ENCODE measurements around the gene KCNQ1. TPM values are rescaled to one million over a fixed set of nuclear protein-coding genes. Genes with fewer than 3 reads are reported as not detected.

Gene KCNQ1
- total and polyA plus RNA-seq, 2 experiments from 2014 or later: 0.45 to 0.87 TPM

GRCh38 chr11:2767801-2768200, 323.0 kb downstream of the KCNQ1 start:
- H3K27ac Mint-ChIP-seq: no peak overlapping the region
- DNase-seq (ENCODE audit: low spot score) (no peak), ATAC-seq (no peak)
- peaks cover 3% of the 10 kb centered on the region; the same call in 2 of the 3 replicates for H3K9me3 Mint-ChIP-seq
- peaks cover 4% of the 10 kb centered on the region; the same call in 1 of the 3 replicates for H3K4me1 Mint-ChIP-seq
- peaks cover 3% of the 10 kb centered on the region; the same call in 1 of the 2 replicates for H3K9me2 ChIP-seq (ENCODE audit: insufficient read depth)
- no peaks in the 10 kb centered on the region for H4K20me1 ChIP-seq (replicated peaks; ENCODE audit: insufficient read depth)
- H2AFZ ChIP-seq: no peak overlapping the region
- no peak overlapping the region for H3K4me2 ChIP-seq
- no peaks in the 10 kb centered on the region; the same call in 2 of the 3 replicates for H3K36me3 Mint-ChIP-seq (ENCODE audit: low read depth)
- no peak overlapping the region for H3K4me3 Mint-ChIP-seq
- no peaks in the 10 kb centered on the region for H3F3A ChIP-seq (replicated peaks; ENCODE audit: low read depth)
- peaks cover 48% of the 10 kb centered on the region for H3K27me3 Mint-ChIP-seq (ENCODE audit: insufficient read depth, low read depth, poor library complexity)
- H3K27me3 ChIP-seq (ENCODE audit: insufficient read depth): peaks cover 58% of the 10 kb centered on the region
- H3K27ac ChIP-seq (ENCODE audit: low read depth): no peak overlapping the region
- H3K36me3 ChIP-seq (ENCODE audit: insufficient read depth): no peaks in the 10 kb centered on the region
- TF ChIP-seq POLR2AphosphoS5 (IDR thresholded peaks at IDR 0.05; ENCODE audit: low read depth) (no peak), ZNF462 (CRISPR knock-in tag; IDR thresholded peaks at IDR 0.05) (no peak), CREB1 (CRISPR knock-in tag; IDR thresholded peaks at IDR 0.05; ENCODE audit: low read depth) (no peak), NANOG (IDR thresholded peaks at IDR 0.05; ENCODE audit: borderline replicate concordance) (no peak), EZH2phosphoT487 (IDR thresholded peaks at IDR 0.05; ENCODE audit: unreplicated experiment) (no peak), STAT1 (IDR thresholded peaks at IDR 0.05; ENCODE audit: unreplicated experiment) (no peak), ZNF331 (CRISPR knock-in tag; IDR thresholded peaks at IDR 0.05; ENCODE audit: low read depth) (no peak), EZH2 (IDR thresholded peaks at IDR 0.05; ENCODE audit: low read depth, unreplicated experiment) (no peak), JUNB (IDR thresholded peaks at IDR 0.05; ENCODE audit: unreplicated experiment) (no peak), ZNF114 (CRISPR knock-in tag; IDR thresholded peaks at IDR 0.05) (no peak)
- TF ChIP-seq, protein P1, sequence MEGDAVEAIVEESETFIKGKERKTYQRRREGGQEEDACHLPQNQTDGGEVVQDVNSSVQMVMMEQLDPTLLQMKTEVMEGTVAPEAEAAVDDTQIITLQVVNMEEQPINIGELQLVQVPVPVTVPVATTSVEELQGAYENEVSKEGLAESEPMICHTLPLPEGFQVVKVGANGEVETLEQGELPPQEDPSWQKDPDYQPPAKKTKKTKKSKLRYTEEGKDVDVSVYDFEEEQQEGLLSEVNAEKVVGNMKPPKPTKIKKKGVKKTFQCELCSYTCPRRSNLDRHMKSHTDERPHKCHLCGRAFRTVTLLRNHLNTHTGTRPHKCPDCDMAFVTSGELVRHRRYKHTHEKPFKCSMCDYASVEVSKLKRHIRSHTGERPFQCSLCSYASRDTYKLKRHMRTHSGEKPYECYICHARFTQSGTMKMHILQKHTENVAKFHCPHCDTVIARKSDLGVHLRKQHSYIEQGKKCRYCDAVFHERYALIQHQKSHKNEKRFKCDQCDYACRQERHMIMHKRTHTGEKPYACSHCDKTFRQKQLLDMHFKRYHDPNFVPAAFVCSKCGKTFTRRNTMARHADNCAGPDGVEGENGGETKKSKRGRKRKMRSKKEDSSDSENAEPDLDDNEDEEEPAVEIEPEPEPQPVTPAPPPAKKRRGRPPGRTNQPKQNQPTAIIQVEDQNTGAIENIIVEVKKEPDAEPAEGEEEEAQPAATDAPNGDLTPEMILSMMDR (conservative IDR thresholded peaks at IDR 0.05; ENCODE audit: low read depth in 2 of 2): no peak
- TF ChIP-seq, protein P2, sequence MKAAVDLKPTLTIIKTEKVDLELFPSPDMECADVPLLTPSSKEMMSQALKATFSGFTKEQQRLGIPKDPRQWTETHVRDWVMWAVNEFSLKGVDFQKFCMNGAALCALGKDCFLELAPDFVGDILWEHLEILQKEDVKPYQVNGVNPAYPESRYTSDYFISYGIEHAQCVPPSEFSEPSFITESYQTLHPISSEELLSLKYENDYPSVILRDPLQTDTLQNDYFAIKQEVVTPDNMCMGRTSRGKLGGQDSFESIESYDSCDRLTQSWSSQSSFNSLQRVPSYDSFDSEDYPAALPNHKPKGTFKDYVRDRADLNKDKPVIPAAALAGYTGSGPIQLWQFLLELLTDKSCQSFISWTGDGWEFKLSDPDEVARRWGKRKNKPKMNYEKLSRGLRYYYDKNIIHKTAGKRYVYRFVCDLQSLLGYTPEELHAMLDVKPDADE (IDR thresholded peaks at IDR 0.05): no peak
- TF ChIP-seq, protein P3, sequence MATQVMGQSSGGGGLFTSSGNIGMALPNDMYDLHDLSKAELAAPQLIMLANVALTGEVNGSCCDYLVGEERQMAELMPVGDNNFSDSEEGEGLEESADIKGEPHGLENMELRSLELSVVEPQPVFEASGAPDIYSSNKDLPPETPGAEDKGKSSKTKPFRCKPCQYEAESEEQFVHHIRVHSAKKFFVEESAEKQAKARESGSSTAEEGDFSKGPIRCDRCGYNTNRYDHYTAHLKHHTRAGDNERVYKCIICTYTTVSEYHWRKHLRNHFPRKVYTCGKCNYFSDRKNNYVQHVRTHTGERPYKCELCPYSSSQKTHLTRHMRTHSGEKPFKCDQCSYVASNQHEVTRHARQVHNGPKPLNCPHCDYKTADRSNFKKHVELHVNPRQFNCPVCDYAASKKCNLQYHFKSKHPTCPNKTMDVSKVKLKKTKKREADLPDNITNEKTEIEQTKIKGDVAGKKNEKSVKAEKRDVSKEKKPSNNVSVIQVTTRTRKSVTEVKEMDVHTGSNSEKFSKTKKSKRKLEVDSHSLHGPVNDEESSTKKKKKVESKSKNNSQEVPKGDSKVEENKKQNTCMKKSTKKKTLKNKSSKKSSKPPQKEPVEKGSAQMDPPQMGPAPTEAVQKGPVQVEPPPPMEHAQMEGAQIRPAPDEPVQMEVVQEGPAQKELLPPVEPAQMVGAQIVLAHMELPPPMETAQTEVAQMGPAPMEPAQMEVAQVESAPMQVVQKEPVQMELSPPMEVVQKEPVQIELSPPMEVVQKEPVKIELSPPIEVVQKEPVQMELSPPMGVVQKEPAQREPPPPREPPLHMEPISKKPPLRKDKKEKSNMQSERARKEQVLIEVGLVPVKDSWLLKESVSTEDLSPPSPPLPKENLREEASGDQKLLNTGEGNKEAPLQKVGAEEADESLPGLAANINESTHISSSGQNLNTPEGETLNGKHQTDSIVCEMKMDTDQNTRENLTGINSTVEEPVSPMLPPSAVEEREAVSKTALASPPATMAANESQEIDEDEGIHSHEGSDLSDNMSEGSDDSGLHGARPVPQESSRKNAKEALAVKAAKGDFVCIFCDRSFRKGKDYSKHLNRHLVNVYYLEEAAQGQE (IDR thresholded peaks at IDR 0.05; ENCODE audit: unreplicated experiment): no peak
- no peak overlapping the region for H3K4me3 ChIP-seq
- no peaks in the 10 kb centered on the region for H3K4me1 ChIP-seq (ENCODE audit: insufficient read depth)
- no peaks in the 10 kb centered on the region for H3K79me2 ChIP-seq (replicated peaks; ENCODE audit: insufficient read depth)

Data from GM23338 (cell line).